Measurements from ENCODE around the gene HEY2. TPM values are rescaled to one million over a fixed set of nuclear protein-coding genes. Genes with fewer than 3 reads are reported as not detected.
A peak's percentile ranks its signal among the peaks of the same experiment; 100 is the strongest.
"Not testable (repeated sequence)": the region's sequence is repeated elsewhere in the genome, so short reads cannot be mapped to it uniquely, and the experiment has no call there.

Gene HEY2
- total RNA-seq, 1 donor from 2014 or later: not detected

GRCh38 chr6:125797120-125797885, 47.9 kb downstream of the HEY2 start:
- DNase-seq: no peak

DNA sequence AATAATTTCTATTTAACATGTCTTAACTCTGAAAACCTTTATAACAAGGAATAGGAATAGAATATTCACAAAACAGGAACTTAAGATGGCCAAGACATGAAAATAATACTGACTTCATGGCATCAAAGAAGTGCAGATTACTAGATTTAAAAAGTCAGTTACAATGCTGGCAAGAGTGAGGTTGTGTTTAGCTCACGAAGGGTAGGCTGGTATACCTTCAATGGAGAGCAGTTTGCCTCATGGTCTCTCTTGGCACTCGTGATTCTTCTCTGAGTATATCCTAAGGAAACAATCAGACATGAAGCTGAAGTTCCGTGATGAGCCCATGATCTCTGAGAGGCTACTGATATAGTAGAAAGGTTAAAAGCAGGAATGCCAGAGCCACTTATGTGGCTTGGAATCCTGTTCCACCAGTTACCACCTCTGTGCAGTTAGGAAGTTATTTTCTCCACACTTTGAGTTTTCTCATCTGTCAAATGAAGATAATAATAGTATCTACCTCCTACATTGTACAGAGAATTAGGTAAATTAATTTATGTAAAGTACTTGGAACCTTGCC, 48.5 kb downstream of the HEY2 start:
- no peak for DNase-seq

- no peak for DNase-seq
Observed at GRCh38 chr6:125798734-125799508, 49.5 kb downstream of the HEY2 start.

DNA sequence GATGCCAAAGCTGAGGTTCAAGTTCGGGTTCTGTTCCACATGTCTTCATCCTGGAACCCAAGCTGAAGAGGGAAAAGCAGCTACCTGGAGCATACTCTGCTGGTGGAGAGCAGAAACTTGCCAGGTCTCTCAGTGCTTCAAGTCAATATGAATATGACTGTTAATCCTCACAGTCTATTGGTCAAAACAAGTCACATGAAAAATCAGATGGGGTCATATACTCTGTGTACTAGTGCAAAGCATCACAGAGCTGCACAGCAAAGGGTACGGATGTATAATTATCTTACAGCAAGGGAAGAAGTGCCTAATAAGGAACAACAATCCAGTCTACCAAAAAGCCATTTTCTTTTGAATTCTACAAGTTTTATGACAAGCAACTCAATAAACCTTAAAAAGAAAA, 53.0 kb downstream of the HEY2 start:
- no peak for DNase-seq

- peak; percentile 90 for DNase-seq
Observed at GRCh38 chr6:125802943-125803377, 53.5 kb downstream of the HEY2 start.

- no peak for DNase-seq
Observed at GRCh38 chr6:125804264-125804663, 54.8 kb downstream of the HEY2 start.

- not testable (repeated sequence) for DNase-seq
Observed at GRCh38 chr6:125804866-125805425, 55.5 kb downstream of the HEY2 start.

DNA sequence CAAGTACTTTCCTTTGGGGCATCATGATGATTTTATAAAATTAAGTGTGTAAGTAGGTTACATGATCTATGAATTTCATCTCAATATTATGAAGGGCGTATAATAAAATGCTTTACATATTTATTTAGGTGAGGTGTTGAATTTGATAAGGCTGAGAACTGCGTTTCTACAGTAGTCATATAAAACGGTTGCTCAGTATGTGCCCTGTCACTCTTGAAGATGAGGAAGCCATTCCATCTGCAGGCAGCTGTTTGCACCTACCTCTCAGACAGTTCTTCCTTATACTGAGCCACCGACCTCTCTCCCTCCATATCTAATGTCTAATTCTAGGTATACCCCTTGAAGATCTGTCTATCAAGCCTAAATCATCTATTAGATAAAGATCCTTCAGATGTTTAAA, 57.4 kb downstream of the HEY2 start:
- no peak for DNase-seq

DNA sequence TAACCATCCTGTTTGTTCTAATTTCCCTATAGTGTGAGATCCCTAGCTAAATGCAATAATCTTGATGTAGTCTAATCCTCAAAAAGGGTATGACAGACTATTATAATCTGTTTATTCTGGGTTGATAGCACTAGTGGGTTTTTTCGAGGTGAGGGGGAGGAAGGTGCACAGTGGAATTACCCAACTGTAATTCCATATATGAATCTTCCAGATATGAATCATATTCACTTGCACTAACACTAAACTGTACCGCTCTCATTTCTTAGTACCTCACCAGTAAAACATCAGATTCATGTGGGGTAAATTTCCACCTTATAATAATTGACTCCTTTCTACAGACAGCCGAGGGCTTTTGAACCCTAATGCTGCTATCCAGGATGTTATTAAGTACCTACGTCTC, 57.9 kb downstream of the HEY2 start:
- DNase-seq: no peak

DNA sequence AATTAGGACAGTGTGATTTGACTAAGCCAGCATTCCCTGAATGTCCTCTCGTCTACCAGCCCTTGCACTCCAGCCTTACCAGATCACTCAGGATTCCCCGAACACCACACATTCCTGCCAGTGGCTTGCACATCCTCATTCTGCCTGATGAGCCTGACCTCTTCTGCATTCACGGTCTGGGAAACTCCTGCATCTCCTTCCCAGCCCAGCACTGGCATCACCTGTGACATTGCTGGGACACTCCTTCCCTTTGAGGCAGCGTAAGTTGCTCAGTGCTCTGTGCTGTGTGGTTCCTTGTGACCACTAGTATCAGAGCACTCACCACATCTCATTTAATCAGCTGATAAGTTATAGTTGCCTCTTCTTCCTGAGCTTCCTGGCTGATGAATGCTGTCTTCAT, 58.6 kb downstream of the HEY2 start:
- no peak for DNase-seq

GRCh38 chr6:125808591-125808990, 59.2 kb downstream of the HEY2 start:
- no peak for DNase-seq

DNA sequence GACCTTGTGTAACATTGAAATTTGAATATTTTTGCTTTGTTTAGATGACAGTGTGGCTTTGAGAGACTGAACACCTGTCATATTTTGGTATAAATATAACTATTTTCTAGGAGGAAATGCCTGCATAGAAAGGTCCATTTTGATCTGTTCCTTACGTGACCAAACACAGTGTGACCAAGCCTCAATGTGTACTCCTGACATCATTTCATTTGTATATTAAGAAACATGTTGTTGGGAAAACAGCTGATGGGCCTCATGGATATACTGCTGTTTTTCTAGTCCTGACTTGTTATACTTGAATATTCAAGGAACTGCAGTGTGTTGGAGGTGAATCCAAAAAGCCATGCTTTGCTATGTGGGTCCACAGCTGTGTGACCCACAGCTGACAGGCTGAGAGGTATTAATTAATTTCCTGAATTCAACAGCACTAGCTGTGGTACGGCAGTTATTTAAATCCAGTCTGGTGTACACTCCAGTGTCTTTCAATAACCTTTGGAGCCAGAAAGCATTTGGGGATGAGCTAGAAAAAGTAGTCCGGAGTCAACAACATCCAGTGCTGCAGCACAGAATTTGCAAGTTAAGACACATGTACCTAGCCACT, 60.2 kb downstream of the HEY2 start:
- DNase-seq: no peak

- DNase-seq: no peak
Observed at GRCh38 chr6:125810445-125810844, 61.0 kb downstream of the HEY2 start.

Other genes with a start within 250 kb of the HEY2 start
- 71.6 and 111 TPM in 2 replicates for gene NCOA7, start 41.3 kb downstream of the HEY2 start, total RNA-seq
- gene HINT3, start 207.1 kb downstream of the HEY2 start, total RNA-seq: 13.0 and 20.3 TPM in 2 replicates
- gene TRMT11, start 236.9 kb downstream of the HEY2 start, total RNA-seq: 17.1 and 18.0 TPM in 2 replicates

Measured in dermis blood vessel endothelial cell (primary cell).